CD4-positive, alpha-beta T cell treated with Interleukin-10 for 1 hour (primary cell): ENCODE data around the gene PLXNA4.

ENCODE experiments used
- DNase-seq: peaks from one replicate; pipeline ENCODE4 v3.0.0-alpha.2; 2020

PLXNA4 gene

DNA sequence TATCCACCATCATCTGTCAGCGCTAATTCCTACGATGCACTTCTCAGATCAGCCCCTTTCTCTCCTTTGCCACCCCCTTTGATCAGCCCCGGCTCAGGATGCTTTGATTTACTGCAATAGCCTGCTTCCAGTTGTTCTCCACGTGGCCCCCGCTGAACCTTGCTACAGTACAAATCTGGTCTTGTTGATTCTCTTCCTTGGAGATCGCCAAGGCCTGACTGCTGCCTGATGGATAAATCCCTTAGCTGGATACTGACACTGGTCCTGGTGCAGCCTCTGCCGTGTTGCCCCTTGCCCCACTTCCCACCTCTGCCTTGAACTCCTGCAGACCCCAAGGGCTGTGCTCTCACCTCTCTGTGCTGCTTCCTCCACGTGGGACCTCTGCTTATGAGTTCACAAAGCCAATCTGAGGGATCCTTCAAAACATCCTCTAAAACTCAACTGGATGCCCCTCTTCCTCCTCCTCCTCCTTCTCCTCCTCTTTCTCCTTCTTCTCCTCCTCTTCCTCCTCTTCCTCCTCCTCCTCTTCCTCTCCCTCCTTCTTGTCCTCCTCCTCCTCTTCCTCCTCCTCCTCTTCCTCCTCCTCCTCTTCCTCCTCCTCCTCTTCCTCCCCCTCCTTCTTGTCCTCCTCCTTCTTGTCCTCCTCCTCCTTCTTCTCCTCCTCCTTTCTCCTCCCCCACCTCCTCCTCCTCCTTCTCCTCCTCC, 15.3 kb downstream of the PLXNA4 start:
- DNase-seq = no peak

DNA sequence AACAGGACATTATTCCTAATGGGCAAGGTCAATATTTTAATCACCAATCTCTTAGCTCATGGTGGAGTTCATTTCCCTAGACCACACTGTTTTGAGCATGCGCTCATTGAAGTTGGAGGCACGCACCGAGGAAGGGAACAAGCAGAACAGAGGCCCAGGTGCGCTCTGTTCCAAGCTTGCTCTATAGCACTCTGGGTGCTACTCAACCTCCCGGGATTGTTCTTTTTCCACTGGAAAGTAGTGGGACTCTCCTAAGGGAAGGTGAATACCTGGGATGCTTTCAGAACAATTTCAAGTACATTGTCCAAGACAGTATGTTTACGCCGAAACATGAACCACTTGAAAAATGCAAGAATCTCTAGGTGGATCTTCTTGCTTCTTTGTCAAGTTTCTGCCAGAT, 16.2 kb downstream of the PLXNA4 start:
- no peak for DNase-seq

- no peak for DNase-seq
These were observed 17.5 kb downstream of the PLXNA4 start for GRCh38 chr7:132558815-132559214.

DNA sequence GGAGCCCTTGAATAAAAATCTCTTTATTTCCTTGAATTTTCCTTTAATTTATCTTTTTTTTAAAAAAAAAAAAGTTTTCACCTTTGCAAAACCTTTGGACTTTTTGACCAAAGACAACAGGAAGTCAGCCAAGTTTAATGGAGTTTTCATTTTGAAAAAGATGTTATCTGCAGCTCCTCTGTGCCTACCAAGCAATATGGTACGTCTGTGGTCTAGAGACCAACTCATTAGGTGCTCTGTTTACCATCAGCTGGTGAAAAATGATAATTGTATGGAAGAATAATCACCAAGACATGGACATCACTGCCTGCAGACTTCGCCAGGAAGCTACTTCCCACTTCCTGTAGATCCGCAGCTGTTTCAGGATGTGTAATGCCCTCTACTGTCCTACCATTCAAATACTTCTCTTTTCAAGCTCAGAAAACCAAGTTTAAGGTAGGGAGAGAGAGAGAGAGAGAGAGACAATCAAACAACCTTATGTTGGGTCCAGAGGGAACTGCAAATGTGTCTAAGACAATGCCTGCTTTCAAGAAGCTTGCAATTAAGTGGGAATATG, 18.7 kb downstream of the PLXNA4 start:
- no peak for DNase-seq

DNA sequence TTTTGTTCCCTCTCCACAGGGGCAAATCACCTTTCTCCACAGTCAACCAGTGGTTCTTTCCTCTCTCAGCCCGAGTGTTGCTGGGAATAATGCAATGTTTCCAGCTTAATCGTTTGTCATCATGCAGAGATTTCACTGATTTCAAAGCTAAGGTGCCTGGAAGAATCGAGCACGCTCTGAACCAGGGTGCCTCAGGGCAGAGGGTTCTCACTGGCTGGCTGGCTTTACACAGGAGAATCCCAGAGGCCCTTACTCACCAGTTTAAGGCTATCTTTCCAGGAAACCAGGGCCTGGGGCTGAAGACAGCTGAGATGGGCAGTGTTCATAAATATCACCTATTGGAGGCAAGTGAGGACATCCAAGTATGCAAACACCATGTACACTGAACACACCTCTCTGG, 21.8 kb downstream of the PLXNA4 start:
- DNase-seq = no peak

DNA sequence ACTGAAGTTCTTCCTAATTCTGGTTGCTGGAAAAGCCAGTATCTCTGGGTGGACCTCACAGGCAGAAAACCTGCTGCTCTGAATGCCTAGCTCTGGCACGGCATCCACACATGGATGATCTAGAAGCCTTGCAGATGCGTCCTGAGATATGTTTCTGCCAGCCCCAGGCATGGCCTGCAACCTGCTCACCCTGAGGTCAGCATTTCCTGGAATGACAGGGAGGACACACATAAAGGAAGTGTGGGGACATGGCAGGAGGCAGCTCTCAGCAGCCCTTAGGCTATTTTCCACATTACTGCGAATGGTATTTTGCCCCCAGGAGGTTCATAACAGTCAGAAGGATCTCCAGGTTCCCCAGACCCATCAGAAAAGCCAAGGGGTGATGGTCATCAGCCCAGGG, 23.2 kb downstream of the PLXNA4 start:
- DNase-seq = no peak

GRCh38 chr7:132551886-132552285, 24.4 kb downstream of the PLXNA4 start:
- no peak for DNase-seq

- DNase-seq = no peak
These were observed 24.8 kb downstream of the PLXNA4 start for GRCh38 chr7:132551439-132551838.

- DNase-seq = no peak
These were observed 27.7 kb downstream of the PLXNA4 start for GRCh38 chr7:132548489-132549078.

DNA sequence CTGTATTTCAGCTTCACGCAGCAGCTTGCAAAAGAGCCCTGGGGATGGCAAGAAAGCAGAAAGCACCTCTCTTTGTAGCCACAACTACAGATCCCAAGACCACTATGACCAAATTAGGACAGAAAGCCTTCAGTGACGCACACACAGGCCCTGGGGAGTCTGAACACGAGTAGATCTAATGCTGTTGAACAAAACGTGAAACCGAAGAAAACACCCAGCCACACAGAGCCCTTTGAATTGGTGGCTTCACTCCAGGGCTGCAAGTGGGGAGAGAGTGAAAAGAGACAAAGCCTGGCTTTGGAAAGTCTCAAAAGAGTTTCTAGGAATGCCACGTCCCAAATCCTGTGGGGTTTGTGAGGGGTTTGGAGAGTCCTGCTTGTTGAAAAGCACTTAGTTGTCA, 28.4 kb downstream of the PLXNA4 start:
- no peak for DNase-seq

- DNase-seq = no peak
These were observed 29.7 kb downstream of the PLXNA4 start for GRCh38 chr7:132546366-132547127.

DNA sequence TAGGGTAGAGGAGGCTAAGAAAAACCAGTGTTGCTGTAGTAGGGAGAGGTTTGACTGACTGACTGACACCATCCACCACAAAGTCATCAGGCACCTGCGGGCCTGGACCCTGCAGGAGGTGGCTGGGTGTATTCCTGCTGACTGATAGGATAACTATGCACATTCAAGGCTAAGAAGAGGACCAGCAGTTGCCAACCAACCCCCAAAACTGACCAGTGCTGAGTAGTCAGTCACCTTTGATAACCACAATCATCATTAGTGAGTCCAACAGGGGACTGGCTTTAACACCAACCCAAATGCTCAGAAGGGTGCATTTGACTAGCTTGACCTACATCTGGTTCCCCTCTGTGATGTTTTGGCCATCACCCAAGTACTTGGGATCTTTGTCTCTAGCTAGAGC, 30.5 kb downstream of the PLXNA4 start:
- no peak for DNase-seq

GRCh38 chr7:132544999-132545398, 31.3 kb downstream of the PLXNA4 start:
- no peak for DNase-seq

GRCh38 chr7:132544025-132544424, 32.2 kb downstream of the PLXNA4 start:
- DNase-seq = no peak

- no peak for DNase-seq
These were observed 33.4 kb downstream of the PLXNA4 start for GRCh38 chr7:132542895-132543294.

- no peak for DNase-seq
These were observed 34.6 kb downstream of the PLXNA4 start for GRCh38 chr7:132541656-132542055.

DNA sequence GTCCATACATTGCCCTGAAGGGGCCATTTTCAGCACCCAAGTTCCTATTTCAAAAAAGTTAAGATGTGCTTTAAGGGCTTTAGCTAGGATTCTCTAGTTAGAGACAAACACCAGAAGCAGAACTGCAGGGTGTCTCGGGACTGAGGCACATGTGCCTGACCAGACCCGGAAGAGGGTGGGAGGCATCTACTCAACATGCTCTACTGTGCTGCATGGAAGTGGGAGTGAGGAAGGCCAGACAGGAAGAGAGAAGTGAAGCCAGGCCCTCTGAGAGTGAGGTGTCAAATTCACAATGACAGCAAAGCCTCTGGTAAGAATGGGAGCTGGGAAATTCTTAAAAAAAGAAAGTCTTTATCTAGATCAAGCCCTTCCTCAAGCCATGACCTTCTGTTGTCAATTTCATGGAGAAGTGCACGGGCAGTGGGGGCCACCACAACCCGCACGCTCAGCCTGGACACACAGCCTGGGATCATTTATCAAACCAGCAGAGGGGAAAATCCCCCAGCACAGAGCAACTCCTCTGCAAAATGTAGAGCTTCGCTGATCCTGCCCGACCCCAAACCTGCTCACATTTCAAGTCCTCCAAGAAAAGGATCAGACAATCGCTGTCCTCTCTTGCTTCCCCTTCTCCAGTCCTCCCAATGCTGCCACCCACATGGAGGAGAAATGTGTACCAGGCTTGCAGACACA, 38.7 kb downstream of the PLXNA4 start:
- DNase-seq = no peak

DNA sequence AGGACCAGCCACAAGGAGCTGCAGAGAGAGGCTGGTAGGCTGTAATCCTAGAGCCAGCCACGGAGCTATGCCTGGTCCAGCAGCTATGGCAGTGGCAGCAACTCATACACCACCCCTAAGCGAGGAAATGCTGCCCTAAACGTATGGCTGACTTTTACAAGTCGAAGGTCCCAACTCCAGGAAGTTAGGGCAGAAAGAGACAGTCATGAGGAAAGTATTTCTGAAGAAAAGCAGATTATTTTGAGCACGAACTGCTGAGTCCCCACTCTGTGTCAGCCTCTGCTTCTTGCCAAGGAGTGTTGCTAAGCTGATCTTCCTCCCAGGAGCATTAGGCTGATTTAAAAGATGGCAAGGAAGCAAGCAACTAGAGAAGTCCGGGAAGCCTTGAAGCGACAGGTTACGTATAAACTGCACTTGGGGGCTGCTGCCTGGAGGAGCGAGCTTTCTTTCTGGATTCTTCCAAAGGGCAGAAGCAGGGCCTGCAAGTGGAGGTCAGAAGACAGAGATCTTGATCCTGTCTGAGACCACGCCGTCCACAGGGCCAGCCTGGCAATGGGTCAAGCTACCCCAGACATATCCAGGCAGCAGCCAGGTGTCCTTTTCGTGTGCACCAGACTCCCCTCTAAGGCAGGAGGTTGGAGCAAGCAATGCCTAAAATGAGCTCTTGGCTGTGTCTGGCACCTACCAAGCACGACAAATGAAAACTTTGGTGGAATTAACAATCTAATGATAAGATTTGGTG, 39.4 kb downstream of the PLXNA4 start:
- no peak for DNase-seq

DNA sequence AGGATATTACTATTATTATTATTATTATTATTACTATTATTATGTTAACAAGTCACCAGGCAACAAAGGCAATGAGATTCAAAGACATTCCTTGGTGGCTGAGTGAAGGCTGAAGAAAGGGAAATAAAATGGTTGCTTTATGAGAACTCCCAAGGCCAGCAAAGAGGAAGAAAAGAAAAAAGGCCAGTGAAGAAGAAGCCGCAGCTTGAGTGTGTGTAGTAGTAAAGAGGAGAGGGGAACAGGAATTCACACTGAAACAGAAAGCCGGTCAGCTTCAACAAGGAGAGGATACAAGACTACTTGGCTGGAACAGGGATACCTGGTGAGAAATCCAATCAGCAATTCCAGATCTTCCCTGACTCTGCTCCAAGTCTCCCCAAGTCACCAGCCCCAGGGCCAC, 42.4 kb downstream of the PLXNA4 start:
- no peak for DNase-seq

DNA sequence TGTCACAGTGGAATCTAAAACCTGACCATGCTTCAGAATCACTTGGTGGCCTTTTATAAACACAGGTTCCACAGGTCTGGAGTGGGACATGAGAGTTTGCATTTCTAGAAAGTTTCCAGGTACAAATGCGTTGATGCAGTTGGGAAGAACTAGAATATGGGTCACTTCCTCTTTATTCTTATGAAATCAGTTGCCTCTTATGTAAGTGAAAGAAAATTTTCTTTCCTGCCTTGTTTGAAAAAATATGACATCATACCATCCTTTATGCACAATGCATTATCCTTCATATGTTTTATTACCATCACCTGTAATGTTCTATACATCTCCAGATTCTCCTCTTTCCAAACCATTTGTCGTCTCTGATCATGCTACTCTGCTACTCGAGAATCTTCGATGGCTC, 44.0 kb downstream of the PLXNA4 start:
- DNase-seq = no peak

DNA sequence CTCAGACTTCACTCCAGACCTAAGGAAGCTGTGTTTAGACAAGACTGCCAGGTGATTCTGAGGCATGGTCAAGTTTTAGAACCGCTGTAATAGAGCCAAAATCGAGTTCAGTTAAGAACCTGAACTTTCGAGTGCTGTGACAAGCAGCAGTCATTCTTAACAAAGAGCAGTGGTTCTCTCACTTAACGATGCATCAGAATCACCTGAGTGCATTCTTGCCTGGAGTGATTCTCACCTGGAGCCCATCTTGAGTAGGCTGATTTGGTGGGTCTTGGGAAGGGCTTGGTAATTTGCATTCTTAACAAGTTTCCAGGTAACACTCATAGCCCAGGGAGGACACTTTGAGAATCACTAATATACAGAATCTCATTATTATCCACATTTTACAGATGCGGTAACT, 44.7 kb downstream of the PLXNA4 start:
- DNase-seq = no peak

DNA sequence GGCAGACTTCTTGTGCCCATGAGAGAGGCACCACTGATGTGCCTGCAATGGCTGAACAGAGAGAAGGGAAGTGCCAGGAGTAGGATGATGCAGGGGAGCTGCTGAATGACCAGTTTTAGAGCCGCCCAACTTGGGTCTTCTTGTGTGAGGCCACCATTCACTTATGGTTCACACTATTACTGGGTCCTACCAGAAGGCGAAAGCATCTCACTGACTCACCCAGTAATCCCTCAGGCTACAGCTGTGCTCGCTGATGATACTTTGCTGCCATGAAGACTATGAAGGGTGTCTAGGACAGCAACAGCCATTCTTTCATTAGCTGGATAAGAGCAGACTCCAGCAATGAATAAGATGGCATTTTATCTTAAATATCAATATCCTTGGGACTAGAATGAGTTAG, 47.6 kb downstream of the PLXNA4 start:
- no peak for DNase-seq
